HepG2 (cell line): ENCODE data around the gene YIPF4. TPM values are rescaled to one million over a fixed set of nuclear protein-coding genes. Genes with fewer than 3 reads are reported as not detected.

Experiments
- DDIT3 ChIP-seq: sonication (generic); formaldehyde crosslinking; IDR thresholded peaks from 2 replicates; pipeline ENCODE4 v1.4.0; 2020; ENCODE audit warnings: mild to moderate bottlenecking, missing genetic modification reagents
- EZH2 ChIP-seq: conservative IDR thresholded peaks from 2 replicates; pipeline ENCODE4 v1.6.1; 2012; ENCODE audit warnings: mild to moderate bottlenecking, low read depth, low read length, moderate library complexity
- FOXJ3 ChIP-seq: sonication (generic); formaldehyde crosslinking; IDR thresholded peaks from 2 replicates; pipeline ENCODE4 v1.4.0; 2020; ENCODE audit warnings: missing genetic modification reagents, mild to moderate bottlenecking, borderline replicate concordance
- HMG20B ChIP-seq: conservative IDR thresholded peaks from 2 replicates; pipeline ENCODE4 v1.6.1; 2016; ENCODE audit warnings: missing genetic modification reagents, missing compliant biosample characterization
- HNRNPL ChIP-seq: fragments of 200-400 bp; formaldehyde crosslinking; IDR thresholded peaks from 2 replicates; pipeline ENCODE4 v1.6.1; 2017; ENCODE audit warnings: mild to moderate bottlenecking, low read depth, low read length
- MYNN ChIP-seq: sonication (generic); formaldehyde crosslinking; IDR thresholded peaks from 2 replicates; pipeline ENCODE4 v1.4.0; 2020; ENCODE audit warnings: mild to moderate bottlenecking, low read depth, missing genetic modification reagents
- PAX8 ChIP-seq: sonication (generic); formaldehyde crosslinking; IDR thresholded peaks from 2 replicates; pipeline ENCODE4 v1.8.0; 2022; ENCODE audit warnings: mild to moderate bottlenecking, missing genetic modification reagents, borderline replicate concordance
- PHF20 ChIP-seq: sonication (generic); formaldehyde crosslinking; IDR thresholded peaks from 2 replicates; pipeline ENCODE4 v1.5.0; 2020; ENCODE audit warnings: mild to moderate bottlenecking, missing genetic modification reagents
- PRMT3 ChIP-seq: sonication (generic); formaldehyde crosslinking; IDR thresholded peaks from 2 replicates; pipeline ENCODE4 v1.8.1; 2022; ENCODE audit warnings: low read depth, mild to moderate bottlenecking, moderate library complexity, missing genetic modification reagents, borderline replicate concordance
- REST ChIP-seq, 2 experiments: IDR thresholded peaks; 2 replicates each; pipeline ENCODE4 v1.6.1; 2011 to 2012; ENCODE audit warnings: low read length in 2 of 2, borderline replicate concordance in 1 of 2, low read depth in 1 of 2, mild to moderate bottlenecking in 1 of 2, moderate library complexity in 1 of 2
- SMARCE1 ChIP-seq: fragments of 450-650 bp; IDR thresholded peaks from 2 replicates; pipeline ENCODE4 v1.6.1; 2017; ENCODE audit warnings: borderline replicate concordance
- STAG1 ChIP-seq: sonication (generic); formaldehyde crosslinking; IDR thresholded peaks from 2 replicates; pipeline ENCODE4 v1.4.0; 2020; ENCODE audit warnings: missing genetic modification reagents
- ZNF225 ChIP-seq: sonication (generic); formaldehyde crosslinking; IDR thresholded peaks from 2 replicates; pipeline ENCODE4 v1.4.0; 2020; ENCODE audit warnings: mild to moderate bottlenecking, missing genetic modification reagents
- ZNF329 ChIP-seq: sonication (generic); formaldehyde crosslinking; IDR thresholded peaks from 2 replicates; pipeline ENCODE4 v1.9.0; 2021; ENCODE audit warnings: low read depth, mild to moderate bottlenecking, missing genetic modification reagents
- ZNF570 ChIP-seq: sonication (generic); formaldehyde crosslinking; IDR thresholded peaks from 2 replicates; pipeline ENCODE4 v1.4.0; 2020; ENCODE audit warnings: mild to moderate bottlenecking, missing genetic modification reagents, borderline replicate concordance
- ZNF616 ChIP-seq: sonication (generic); formaldehyde crosslinking; IDR thresholded peaks from 2 replicates; pipeline ENCODE4 v1.5.0; 2020; ENCODE audit warnings: low read depth, mild to moderate bottlenecking, missing genetic modification reagents
- ZNF619 ChIP-seq: sonication (generic); formaldehyde crosslinking; IDR thresholded peaks from 2 replicates; pipeline ENCODE4 v1.4.0; 2020; ENCODE audit warnings: mild to moderate bottlenecking, missing genetic modification reagents
- polyA plus RNA-seq, 8 experiments: library from polyadenylated mRNA; depleted of rRNA in 3 of 8; stranded (reverse) in 7 of 8; unstranded in 1 of 8; fragments of >200 nt; fragmentation: Illumina TruSeq in 4 of 8; extraction: Trizol in 4 of 8; gene quantifications; 2 replicates each; pipeline versions ENCODE4 v1.2.1 to v1.2.3, GENCODE V29; 2011 to 2016; ENCODE audit warnings: low read depth in 4 of 8, missing spikeins in 1 of 8, mixed read lengths in 1 of 8; ENCODE audit not compliant: insufficient read depth in 1 of 8
- total RNA-seq, 5 experiments: library from RNA; depleted of rRNA; stranded (reverse); fragments of >200 nt; fragmentation: Illumina TruSeq; extraction: Trizol; gene quantifications; 2 replicates each; pipeline ENCODE4 v1.2.3, GENCODE V29; 2016; ENCODE audit warnings: low read depth in 1 of 5
- TF ChIP-seq, protein P1 (sequence below): sonication (generic); formaldehyde crosslinking; IDR thresholded peaks from 2 replicates; pipeline ENCODE4 v1.4.0; 2020; ENCODE audit warnings: missing genetic modification reagents
- TF ChIP-seq, protein P2 (sequence below): sonication (generic); formaldehyde crosslinking; IDR thresholded peaks from 2 replicates; pipeline ENCODE4 v1.5.0; 2020; ENCODE audit warnings: missing genetic modification reagents
- TF ChIP-seq, protein P3 (sequence below), 2 experiments: fragments of 450-650 bp in 1 of 2; sonication (generic) in 1 of 2; formaldehyde crosslinking; IDR thresholded peaks; 2 replicates each; pipeline versions ENCODE4 v1.5.0 to v1.8.0; 2020 to 2022; ENCODE audit warnings: mild to moderate bottlenecking in 1 of 2, missing genetic modification reagents in 1 of 2

YIPF4 gene
- total and polyA plus RNA-seq, 2 of the 13 experiments (the other 11 are each of a cell fraction or from before 2014, with no cell fraction given): 19.0 to 43.9 TPM

GRCh38 chr2:32357318-32358110, 79.8 kb downstream of the YIPF4 start (continued):
- TF ChIP-seq, protein P1, sequence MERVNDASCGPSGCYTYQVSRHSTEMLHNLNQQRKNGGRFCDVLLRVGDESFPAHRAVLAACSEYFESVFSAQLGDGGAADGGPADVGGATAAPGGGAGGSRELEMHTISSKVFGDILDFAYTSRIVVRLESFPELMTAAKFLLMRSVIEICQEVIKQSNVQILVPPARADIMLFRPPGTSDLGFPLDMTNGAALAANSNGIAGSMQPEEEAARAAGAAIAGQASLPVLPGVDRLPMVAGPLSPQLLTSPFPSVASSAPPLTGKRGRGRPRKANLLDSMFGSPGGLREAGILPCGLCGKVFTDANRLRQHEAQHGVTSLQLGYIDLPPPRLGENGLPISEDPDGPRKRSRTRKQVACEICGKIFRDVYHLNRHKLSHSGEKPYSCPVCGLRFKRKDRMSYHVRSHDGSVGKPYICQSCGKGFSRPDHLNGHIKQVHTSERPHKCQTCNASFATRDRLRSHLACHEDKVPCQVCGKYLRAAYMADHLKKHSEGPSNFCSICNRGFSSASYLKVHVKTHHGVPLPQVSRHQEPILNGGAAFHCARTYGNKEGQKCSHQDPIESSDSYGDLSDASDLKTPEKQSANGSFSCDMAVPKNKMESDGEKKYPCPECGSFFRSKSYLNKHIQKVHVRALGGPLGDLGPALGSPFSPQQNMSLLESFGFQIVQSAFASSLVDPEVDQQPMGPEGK: no peak
- TF ChIP-seq PHF20 (CRISPR knock-in tag): no peak; the same call in 1 of the 2 replicates
- TF ChIP-seq ZNF329 (CRISPR knock-in tag): no peak; the same call in 1 of the 2 replicates
- no peak for TF ChIP-seq ZNF570 (CRISPR knock-in tag)
- peak; percentile 66; the same call in 1 of the 2 replicates for TF ChIP-seq PRMT3 (CRISPR knock-in tag)
- no peak for TF ChIP-seq DDIT3 (CRISPR knock-in tag)
- TF ChIP-seq FOXJ3 (CRISPR knock-in tag): 0 out of 2 replicates have a peak, but pooled peaks have one; percentile 10
- no peak for TF ChIP-seq STAG1
- no peak for TF ChIP-seq SMARCE1
- TF ChIP-seq MYNN: peak; percentile 26; the same call in 1 of the 2 replicates
- TF ChIP-seq PAX8: peak; percentile 77; the same call in 1 of the 2 replicates
- TF ChIP-seq, protein P2, sequence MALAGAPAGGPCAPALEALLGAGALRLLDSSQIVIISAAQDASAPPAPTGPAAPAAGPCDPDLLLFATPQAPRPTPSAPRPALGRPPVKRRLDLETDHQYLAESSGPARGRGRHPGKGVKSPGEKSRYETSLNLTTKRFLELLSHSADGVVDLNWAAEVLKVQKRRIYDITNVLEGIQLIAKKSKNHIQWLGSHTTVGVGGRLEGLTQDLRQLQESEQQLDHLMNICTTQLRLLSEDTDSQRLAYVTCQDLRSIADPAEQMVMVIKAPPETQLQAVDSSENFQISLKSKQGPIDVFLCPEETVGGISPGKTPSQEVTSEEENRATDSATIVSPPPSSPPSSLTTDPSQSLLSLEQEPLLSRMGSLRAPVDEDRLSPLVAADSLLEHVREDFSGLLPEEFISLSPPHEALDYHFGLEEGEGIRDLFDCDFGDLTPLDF (CRISPR knock-in tag): 0 out of 2 replicates have a peak, but pooled peaks have one; percentile 12
- TF ChIP-seq ZNF225: no peak
- TF ChIP-seq HMG20B (CRISPR knock-in tag): no peak
- no peak for TF ChIP-seq ZNF619
- no peak for TF ChIP-seq ZNF616
- no peak for TF ChIP-seq REST (IDR thresholded peaks at IDR 0.05; ENCODE audit: borderline replicate concordance in 1 of 2, low read depth in 1 of 2, low read length in 2 of 2)
- TF ChIP-seq, protein P3, sequence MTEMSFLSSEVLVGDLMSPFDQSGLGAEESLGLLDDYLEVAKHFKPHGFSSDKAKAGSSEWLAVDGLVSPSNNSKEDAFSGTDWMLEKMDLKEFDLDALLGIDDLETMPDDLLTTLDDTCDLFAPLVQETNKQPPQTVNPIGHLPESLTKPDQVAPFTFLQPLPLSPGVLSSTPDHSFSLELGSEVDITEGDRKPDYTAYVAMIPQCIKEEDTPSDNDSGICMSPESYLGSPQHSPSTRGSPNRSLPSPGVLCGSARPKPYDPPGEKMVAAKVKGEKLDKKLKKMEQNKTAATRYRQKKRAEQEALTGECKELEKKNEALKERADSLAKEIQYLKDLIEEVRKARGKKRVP (CRISPR knock-in tag; IDR thresholded peaks at IDR 0.05): no peak
- TF ChIP-seq HNRNPL: peak; percentile 37; the same call in 1 of the 2 replicates
- no peak for TF ChIP-seq EZH2
